ENCODE data around the gene GAGE12C.
"Not testable (repeated sequence)": the region's sequence is repeated elsewhere in the genome, so short reads cannot be mapped to it uniquely, and the experiment has no call there.

DNA sequence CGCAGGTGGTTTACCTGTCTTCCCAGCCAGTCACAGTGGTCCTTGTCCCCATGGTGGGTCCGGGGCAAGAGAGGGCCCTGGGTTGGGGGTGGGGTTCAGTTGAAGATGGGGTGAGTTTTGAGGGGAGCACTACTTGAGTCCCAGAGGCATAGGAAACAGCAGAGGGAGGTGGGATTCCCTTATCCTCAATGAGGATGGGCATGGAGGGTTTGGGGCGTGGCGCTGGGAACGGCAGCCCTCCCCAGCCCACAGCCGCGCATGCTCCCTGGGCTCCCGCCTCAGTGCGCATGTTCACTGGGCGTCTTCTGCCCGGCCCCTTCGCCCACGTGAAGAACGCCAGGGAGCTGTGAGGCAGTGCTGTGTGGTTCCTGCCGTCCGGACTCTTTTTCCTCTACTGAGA lies 38.1 kb downstream of the GAGE12C start, which contains the start of gene GAGE12G:
- TF ChIP-seq, protein P1, sequence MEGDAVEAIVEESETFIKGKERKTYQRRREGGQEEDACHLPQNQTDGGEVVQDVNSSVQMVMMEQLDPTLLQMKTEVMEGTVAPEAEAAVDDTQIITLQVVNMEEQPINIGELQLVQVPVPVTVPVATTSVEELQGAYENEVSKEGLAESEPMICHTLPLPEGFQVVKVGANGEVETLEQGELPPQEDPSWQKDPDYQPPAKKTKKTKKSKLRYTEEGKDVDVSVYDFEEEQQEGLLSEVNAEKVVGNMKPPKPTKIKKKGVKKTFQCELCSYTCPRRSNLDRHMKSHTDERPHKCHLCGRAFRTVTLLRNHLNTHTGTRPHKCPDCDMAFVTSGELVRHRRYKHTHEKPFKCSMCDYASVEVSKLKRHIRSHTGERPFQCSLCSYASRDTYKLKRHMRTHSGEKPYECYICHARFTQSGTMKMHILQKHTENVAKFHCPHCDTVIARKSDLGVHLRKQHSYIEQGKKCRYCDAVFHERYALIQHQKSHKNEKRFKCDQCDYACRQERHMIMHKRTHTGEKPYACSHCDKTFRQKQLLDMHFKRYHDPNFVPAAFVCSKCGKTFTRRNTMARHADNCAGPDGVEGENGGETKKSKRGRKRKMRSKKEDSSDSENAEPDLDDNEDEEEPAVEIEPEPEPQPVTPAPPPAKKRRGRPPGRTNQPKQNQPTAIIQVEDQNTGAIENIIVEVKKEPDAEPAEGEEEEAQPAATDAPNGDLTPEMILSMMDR (IDR thresholded peaks at IDR 0.05): not testable (repeated sequence)
- TF ChIP-seq POLR2A (IDR thresholded peaks at IDR 0.05): not testable (repeated sequence)
